GM12878 (cell line): Measurements from ENCODE around the gene MIA2.

ENCODE experiments used
- EGR1 ChIP-seq, 2 experiments: IDR thresholded peaks; 1 replicate in 1 of 2; 2 replicates in 1 of 2; pipeline ENCODE4 v1.6.1; 2011 to 2012; ENCODE audit warnings: low read depth in 2 of 2, low read length in 2 of 2, borderline replicate concordance in 1 of 2, mild to moderate bottlenecking in 1 of 2, moderate library complexity in 1 of 2
- EP300 ChIP-seq, 2 experiments: fragments of 150-350 bp in 1 of 2; IDR thresholded peaks; 2 replicates each; pipeline ENCODE4 v1.6.1; 2011 to 2012; ENCODE audit warnings: low read depth in 2 of 2, low read length in 2 of 2, borderline replicate concordance in 1 of 2, improper control_type of control experiment in 1 of 2, inconsistent platforms in 1 of 2; ENCODE audit not compliant: control insufficient read depth in 1 of 2
- ETV6 ChIP-seq, 2 experiments: fragments of 450-650 bp in 1 of 2; IDR thresholded peaks in 1 of 2; conservative IDR thresholded peaks in 1 of 2; 2 replicates each; pipeline ENCODE4 v1.6.1; 2014; ENCODE audit warnings: antibody characterized with exemption in 1 of 2, borderline replicate concordance in 1 of 2, low read depth in 1 of 2, mild to moderate bottlenecking in 1 of 2, moderate library complexity in 1 of 2
- FOXM1 ChIP-seq: IDR thresholded peaks from 2 replicates; pipeline ENCODE4 v1.6.1; 2012; ENCODE audit warnings: low read depth, mild to moderate bottlenecking, inconsistent platforms, low read length, moderate library complexity
- HDAC6 ChIP-seq: fragments of 200-600 bp; sonication (generic); IDR thresholded peaks from one replicate; pipeline ENCODE4 v1.8.0; 2017; ENCODE audit warnings: antibody characterized with exemption; ENCODE audit not compliant: unreplicated experiment
- NR2C2 ChIP-seq: IDR thresholded peaks from 2 replicates; pipeline ENCODE4 v1.6.1; 2011; ENCODE audit warnings: borderline replicate concordance, low read depth; ENCODE audit not compliant: control insufficient read depth, insufficient read length
- POLR2A ChIP-seq: IDR thresholded peaks from 2 replicates; pipeline ENCODE4 v1.6.1; 2011; ENCODE audit warnings: low read depth, mild to moderate bottlenecking, low read length
- TAF1 ChIP-seq: IDR thresholded peaks from 2 replicates; pipeline ENCODE4 v1.6.1; 2011; ENCODE audit warnings: mild to moderate bottlenecking, low read depth, low read length, borderline replicate concordance
- ZNF687 ChIP-seq: fragments of 450-650 bp; IDR thresholded peaks from 2 replicates; pipeline ENCODE4 v1.6.1; 2017; ENCODE audit warnings: mild to moderate bottlenecking, moderate library complexity
- TF ChIP-seq, protein P1 (sequence below): IDR thresholded peaks from 2 replicates; pipeline ENCODE4 v1.6.1; 2012; ENCODE audit warnings: mild to moderate bottlenecking, low read depth, low read length
- TF ChIP-seq, protein P2 (sequence below), 3 experiments: IDR thresholded peaks in 2 of 3; conservative IDR thresholded peaks in 1 of 3; 2 replicates each; pipeline ENCODE4 v1.5.1; 2011; ENCODE audit warnings: low read depth in 3 of 3, low read length in 3 of 3, mild to moderate bottlenecking in 3 of 3, control low read depth in 2 of 3, moderate library complexity in 2 of 3, inconsistent platforms in 1 of 3, mixed read lengths in 1 of 3; ENCODE audit not compliant: control insufficient read depth in 2 of 3, insufficient read depth in 1 of 3; ENCODE audit errors: extremely low read depth in 1 of 3
- TF ChIP-seq, protein P3 (sequence below): IDR thresholded peaks from 2 replicates; pipeline ENCODE4 v1.6.1; 2011; ENCODE audit warnings: mild to moderate bottlenecking, low read depth, low read length, moderate library complexity; ENCODE audit not compliant: insufficient replicate concordance
- TF ChIP-seq, protein P4 (sequence below): fragments of 450-650 bp; IDR thresholded peaks from 2 replicates; pipeline ENCODE4 v1.6.1; 2014; ENCODE audit warnings: mild to moderate bottlenecking

DNA sequence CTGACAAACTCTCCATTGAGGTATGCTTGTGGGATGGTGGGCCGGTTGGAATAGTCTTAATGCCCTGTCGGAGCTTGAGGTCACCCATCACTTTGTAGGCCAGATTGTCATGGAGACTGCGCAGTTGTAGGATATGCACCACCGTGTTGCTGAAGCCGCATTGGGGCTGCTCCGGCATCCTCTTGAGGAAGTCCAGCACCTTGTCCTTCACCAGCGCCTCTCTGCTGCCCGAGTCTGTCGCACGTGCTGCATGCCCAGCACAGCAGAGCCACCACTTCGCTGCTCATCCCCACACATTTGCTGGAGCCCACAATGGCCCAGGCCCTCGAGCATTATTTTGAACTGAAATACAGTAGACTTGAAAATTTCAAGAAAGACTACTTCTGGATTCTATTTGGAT is 136.7 kb downstream of the MIA2 start:
- TF ChIP-seq, protein P1, sequence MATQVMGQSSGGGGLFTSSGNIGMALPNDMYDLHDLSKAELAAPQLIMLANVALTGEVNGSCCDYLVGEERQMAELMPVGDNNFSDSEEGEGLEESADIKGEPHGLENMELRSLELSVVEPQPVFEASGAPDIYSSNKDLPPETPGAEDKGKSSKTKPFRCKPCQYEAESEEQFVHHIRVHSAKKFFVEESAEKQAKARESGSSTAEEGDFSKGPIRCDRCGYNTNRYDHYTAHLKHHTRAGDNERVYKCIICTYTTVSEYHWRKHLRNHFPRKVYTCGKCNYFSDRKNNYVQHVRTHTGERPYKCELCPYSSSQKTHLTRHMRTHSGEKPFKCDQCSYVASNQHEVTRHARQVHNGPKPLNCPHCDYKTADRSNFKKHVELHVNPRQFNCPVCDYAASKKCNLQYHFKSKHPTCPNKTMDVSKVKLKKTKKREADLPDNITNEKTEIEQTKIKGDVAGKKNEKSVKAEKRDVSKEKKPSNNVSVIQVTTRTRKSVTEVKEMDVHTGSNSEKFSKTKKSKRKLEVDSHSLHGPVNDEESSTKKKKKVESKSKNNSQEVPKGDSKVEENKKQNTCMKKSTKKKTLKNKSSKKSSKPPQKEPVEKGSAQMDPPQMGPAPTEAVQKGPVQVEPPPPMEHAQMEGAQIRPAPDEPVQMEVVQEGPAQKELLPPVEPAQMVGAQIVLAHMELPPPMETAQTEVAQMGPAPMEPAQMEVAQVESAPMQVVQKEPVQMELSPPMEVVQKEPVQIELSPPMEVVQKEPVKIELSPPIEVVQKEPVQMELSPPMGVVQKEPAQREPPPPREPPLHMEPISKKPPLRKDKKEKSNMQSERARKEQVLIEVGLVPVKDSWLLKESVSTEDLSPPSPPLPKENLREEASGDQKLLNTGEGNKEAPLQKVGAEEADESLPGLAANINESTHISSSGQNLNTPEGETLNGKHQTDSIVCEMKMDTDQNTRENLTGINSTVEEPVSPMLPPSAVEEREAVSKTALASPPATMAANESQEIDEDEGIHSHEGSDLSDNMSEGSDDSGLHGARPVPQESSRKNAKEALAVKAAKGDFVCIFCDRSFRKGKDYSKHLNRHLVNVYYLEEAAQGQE, result no peak
- TF ChIP-seq EGR1 (IDR thresholded peaks at IDR 0.05; ENCODE audit: borderline replicate concordance in 1 of 2, low read depth in 2 of 2, low read length in 2 of 2), result no peak
- no peak for TF ChIP-seq HDAC6
- TF ChIP-seq, protein P2, sequence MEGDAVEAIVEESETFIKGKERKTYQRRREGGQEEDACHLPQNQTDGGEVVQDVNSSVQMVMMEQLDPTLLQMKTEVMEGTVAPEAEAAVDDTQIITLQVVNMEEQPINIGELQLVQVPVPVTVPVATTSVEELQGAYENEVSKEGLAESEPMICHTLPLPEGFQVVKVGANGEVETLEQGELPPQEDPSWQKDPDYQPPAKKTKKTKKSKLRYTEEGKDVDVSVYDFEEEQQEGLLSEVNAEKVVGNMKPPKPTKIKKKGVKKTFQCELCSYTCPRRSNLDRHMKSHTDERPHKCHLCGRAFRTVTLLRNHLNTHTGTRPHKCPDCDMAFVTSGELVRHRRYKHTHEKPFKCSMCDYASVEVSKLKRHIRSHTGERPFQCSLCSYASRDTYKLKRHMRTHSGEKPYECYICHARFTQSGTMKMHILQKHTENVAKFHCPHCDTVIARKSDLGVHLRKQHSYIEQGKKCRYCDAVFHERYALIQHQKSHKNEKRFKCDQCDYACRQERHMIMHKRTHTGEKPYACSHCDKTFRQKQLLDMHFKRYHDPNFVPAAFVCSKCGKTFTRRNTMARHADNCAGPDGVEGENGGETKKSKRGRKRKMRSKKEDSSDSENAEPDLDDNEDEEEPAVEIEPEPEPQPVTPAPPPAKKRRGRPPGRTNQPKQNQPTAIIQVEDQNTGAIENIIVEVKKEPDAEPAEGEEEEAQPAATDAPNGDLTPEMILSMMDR (IDR thresholded peaks at IDR 0.05 in 2 of 3, conservative IDR thresholded peaks at IDR 0.05 in 1 of 3; ENCODE audit: control insufficient read depth in 2 of 3, extremely low read depth in 1 of 3, insufficient read depth in 1 of 3, low read depth in 3 of 3, low read length in 3 of 3), result no peak
- no peak for TF ChIP-seq NR2C2
- no peak for TF ChIP-seq FOXM1
- no peak for TF ChIP-seq TAF1
- TF ChIP-seq, protein P3, sequence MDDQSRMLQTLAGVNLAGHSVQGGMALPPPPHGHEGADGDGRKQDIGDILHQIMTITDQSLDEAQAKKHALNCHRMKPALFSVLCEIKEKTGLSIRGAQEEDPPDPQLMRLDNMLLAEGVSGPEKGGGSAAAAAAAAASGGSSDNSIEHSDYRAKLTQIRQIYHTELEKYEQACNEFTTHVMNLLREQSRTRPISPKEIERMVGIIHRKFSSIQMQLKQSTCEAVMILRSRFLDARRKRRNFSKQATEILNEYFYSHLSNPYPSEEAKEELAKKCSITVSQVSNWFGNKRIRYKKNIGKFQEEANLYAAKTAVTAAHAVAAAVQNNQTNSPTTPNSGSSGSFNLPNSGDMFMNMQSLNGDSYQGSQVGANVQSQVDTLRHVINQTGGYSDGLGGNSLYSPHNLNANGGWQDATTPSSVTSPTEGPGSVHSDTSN, result no peak
- TF ChIP-seq EP300 (IDR thresholded peaks at IDR 0.05; ENCODE audit: borderline replicate concordance in 1 of 2, control insufficient read depth in 1 of 2, low read depth in 2 of 2, low read length in 2 of 2), result no peak
- TF ChIP-seq ETV6 (conservative IDR thresholded peaks at IDR 0.05 in 1 of 2, IDR thresholded peaks at IDR 0.05 in 1 of 2; ENCODE audit: borderline replicate concordance in 1 of 2, low read depth in 1 of 2), result no peak
- TF ChIP-seq POLR2A, result no peak
- TF ChIP-seq ZNF687, result no peak
- TF ChIP-seq, protein P4, sequence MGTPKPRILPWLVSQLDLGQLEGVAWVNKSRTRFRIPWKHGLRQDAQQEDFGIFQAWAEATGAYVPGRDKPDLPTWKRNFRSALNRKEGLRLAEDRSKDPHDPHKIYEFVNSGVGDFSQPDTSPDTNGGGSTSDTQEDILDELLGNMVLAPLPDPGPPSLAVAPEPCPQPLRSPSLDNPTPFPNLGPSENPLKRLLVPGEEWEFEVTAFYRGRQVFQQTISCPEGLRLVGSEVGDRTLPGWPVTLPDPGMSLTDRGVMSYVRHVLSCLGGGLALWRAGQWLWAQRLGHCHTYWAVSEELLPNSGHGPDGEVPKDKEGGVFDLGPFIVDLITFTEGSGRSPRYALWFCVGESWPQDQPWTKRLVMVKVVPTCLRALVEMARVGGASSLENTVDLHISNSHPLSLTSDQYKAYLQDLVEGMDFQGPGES, result no peak
